Activated CD4-positive, alpha-beta T cell treated with anti-CD3 and anti-CD28 coated beads, Interleukin-2, amount 50 U/mL, for 1 hour (primary cell): Measurements from ENCODE around the gene DLEC1.
A peak's percentile ranks its signal among the peaks of the same experiment; 100 is the strongest.

Source experiments
- DNase-seq: peaks from one replicate; pipeline ENCODE4 v3.0.0-alpha.2; 2020

Gene DLEC1

GRCh38 chr3:38001456-38002081, 37.4 kb upstream of the DLEC1 start:
- no peak for DNase-seq

GRCh38 chr3:38002291-38002876, 36.6 kb upstream of the DLEC1 start:
- no peak for DNase-seq

GRCh38 chr3:38002940-38003339, 36.1 kb upstream of the DLEC1 start:
- DNase-seq, result no peak

- DNase-seq, result peak; percentile 68
Observed at GRCh38 chr3:38003371-38003816, 35.6 kb upstream of the DLEC1 start.

GRCh38 chr3:38003817-38004414, 35.1 kb upstream of the DLEC1 start:
- DNase-seq, result no peak

GRCh38 chr3:38004415-38005075, 34.5 kb upstream of the DLEC1 start:
- DNase-seq, result peak; percentile 57

- no peak for DNase-seq
Observed at GRCh38 chr3:38005076-38006020, 33.7 kb upstream of the DLEC1 start.

GRCh38 chr3:38006031-38006430, 33.0 kb upstream of the DLEC1 start:
- DNase-seq, result no peak

- no peak for DNase-seq
Observed at GRCh38 chr3:38006445-38006995, 32.5 kb upstream of the DLEC1 start.

GRCh38 chr3:38007754-38008090, 31.3 kb upstream of the DLEC1 start:
- DNase-seq, result no peak

GRCh38 chr3:38008191-38008701, 30.8 kb upstream of the DLEC1 start:
- no peak for DNase-seq

- no peak for DNase-seq
Observed at GRCh38 chr3:38008971-38009580, 29.9 kb upstream of the DLEC1 start.

- no peak for DNase-seq
Observed at GRCh38 chr3:38009807-38010591, 29.0 kb upstream of the DLEC1 start.

- no peak for DNase-seq
Observed at GRCh38 chr3:38011111-38011510, 27.9 kb upstream of the DLEC1 start.

GRCh38 chr3:38015485-38015884, 23.5 kb upstream of the DLEC1 start:
- DNase-seq, result no peak

- DNase-seq, result no peak
Observed at GRCh38 chr3:38015984-38016383, 23.0 kb upstream of the DLEC1 start.

- no peak for DNase-seq
Observed at GRCh38 chr3:38016410-38016809, 22.6 kb upstream of the DLEC1 start.

- no peak for DNase-seq
Observed at GRCh38 chr3:38016847-38017444, 22.1 kb upstream of the DLEC1 start.

GRCh38 chr3:38017445-38018295, 21.3 kb upstream of the DLEC1 start:
- DNase-seq, result no peak
